ENCODE data around the gene ATOH8. TPM values are rescaled to one million over a fixed set of nuclear protein-coding genes. Genes with fewer than 3 reads are reported as not detected.

ATOH8 gene
- total RNA-seq, 2 donors from 2014 or later: 78.4 to 207 TPM

GRCh38 chr2:85734015-85734414 lies 19.8 kb upstream of the ATOH8 start:
- Histone ChIP-seq H3K27ac (no peak overlapping the region), H3K4me1 (ENCODE audit: control insufficient read depth in 1 of 2, low read depth in 2 of 2) (peaks cover 4 to 31% of the 10 kb centered on the region in 2 donors)
- ATAC-seq (ENCODE audit: insufficient number of reproducible peaks, low FRiP score, low read depth): no peak

DNA sequence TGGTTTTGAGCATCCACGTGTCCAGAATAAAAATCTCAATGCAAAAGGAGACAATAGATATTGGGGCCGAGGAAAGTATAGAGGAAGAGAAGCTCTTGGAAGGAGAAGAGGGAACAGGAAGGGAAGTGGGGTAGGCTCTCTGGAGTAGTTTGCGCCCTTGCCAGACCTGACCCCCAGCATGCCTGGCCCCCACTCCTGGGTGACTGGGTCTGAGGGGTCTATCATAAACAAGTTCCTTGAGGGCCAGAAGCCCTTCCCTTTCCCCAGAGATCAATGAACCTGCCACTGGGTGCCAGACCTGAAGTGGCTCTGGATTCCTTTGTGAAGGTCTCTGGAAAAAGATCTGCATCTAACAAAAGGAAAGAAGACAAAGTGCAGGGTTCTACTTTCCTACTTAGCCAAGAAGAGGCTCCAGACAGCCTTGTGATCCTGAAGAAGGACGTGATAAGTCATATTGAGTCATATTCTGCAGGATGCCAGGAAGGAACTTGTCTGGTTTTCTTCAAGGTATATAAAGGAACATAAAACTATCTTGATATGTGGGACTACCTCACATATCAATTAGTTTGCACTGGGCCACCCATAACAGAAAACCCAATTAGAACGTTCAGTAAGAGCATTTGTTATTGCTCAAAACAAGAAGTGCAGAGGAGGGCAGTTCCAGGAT lies 18.7 kb upstream of the ATOH8 start:
- no peak for DNase-seq (ENCODE audit: low spot score)
- Histone ChIP-seq H3K27me3 (replicated peaks; ENCODE audit: insufficient read depth) (no peaks in the 10 kb centered on the region), H3K4me1 (ENCODE audit: control insufficient read depth in 1 of 2, low read depth in 2 of 2) (peaks cover 4 to 28% of the 10 kb centered on the region in 2 donors), H3K27ac (no peak overlapping the region), H3K4me3 (no peak overlapping the region), H3K9me3 (no peaks in the 10 kb centered on the region), H3K36me3 (no peaks in the 10 kb centered on the region)
- no peak for ATAC-seq (ENCODE audit: insufficient number of reproducible peaks, low FRiP score, low read depth)
- TF ChIP-seq, protein P1, sequence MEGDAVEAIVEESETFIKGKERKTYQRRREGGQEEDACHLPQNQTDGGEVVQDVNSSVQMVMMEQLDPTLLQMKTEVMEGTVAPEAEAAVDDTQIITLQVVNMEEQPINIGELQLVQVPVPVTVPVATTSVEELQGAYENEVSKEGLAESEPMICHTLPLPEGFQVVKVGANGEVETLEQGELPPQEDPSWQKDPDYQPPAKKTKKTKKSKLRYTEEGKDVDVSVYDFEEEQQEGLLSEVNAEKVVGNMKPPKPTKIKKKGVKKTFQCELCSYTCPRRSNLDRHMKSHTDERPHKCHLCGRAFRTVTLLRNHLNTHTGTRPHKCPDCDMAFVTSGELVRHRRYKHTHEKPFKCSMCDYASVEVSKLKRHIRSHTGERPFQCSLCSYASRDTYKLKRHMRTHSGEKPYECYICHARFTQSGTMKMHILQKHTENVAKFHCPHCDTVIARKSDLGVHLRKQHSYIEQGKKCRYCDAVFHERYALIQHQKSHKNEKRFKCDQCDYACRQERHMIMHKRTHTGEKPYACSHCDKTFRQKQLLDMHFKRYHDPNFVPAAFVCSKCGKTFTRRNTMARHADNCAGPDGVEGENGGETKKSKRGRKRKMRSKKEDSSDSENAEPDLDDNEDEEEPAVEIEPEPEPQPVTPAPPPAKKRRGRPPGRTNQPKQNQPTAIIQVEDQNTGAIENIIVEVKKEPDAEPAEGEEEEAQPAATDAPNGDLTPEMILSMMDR (IDR thresholded peaks at IDR 0.05): no peak

More at GRCh38 chr2:85734015-85734414, 19.8 kb upstream of the ATOH8 start:
- Histone ChIP-seq H3K36me3 (no peaks in the 10 kb centered on the region), H3K4me3 (no peak overlapping the region), H3K9me3 (no peaks in the 10 kb centered on the region), H3K27me3 (replicated peaks; ENCODE audit: insufficient read depth) (no peaks in the 10 kb centered on the region)
- DNase-seq (ENCODE audit: low spot score): no peak
- TF ChIP-seq, protein P1 (IDR thresholded peaks at IDR 0.05): no peak

DNA sequence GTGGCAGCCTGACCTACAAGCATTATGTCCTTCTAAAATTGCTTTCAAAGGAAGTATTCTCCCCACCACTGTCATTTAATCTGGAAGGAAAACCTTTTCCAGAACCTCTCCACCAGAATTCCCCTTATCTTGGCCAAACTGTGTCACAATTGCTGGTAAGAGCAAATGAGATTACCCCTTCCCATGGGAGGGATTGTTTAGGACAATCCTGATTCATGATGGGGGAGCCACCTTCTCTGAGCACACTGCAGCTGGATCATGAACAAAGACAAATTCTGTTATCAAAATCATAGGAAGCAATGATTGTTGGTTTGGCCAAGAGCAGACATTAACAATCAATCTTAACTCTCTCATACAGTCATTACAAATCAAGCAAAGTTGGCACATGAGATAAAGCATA lies 18.1 kb upstream of the ATOH8 start:
- Histone ChIP-seq H3K27me3 (replicated peaks; ENCODE audit: insufficient read depth) (no peaks in the 10 kb centered on the region), H3K36me3 (no peaks in the 10 kb centered on the region), H3K9me3 (no peaks in the 10 kb centered on the region), H3K27ac (no peak overlapping the region), H3K4me3 (no peak overlapping the region), H3K4me1 (ENCODE audit: control insufficient read depth in 1 of 2, low read depth in 2 of 2) (peaks cover 7 to 34% of the 10 kb centered on the region in 2 donors)
- no peak for ATAC-seq (ENCODE audit: insufficient number of reproducible peaks, low FRiP score, low read depth)
- no peak for DNase-seq (ENCODE audit: low spot score)
- TF ChIP-seq, protein P1 (IDR thresholded peaks at IDR 0.05): no peak

GRCh38 chr2:85736456-85737355 lies 17.1 kb upstream of the ATOH8 start:
- ATAC-seq (ENCODE audit: insufficient number of reproducible peaks, low FRiP score, low read depth): no peak
- no peaks in the 10 kb centered on the region for H3K9me3 ChIP-seq
- H3K27me3 ChIP-seq (replicated peaks; ENCODE audit: insufficient read depth): no peaks in the 10 kb centered on the region
- DNase-seq (ENCODE audit: low spot score): no peak
- no peaks in the 10 kb centered on the region for H3K36me3 ChIP-seq
- peak overlapping the region; percentile 97 to 98 for H3K27ac ChIP-seq
- H3K4me1 ChIP-seq (ENCODE audit: control insufficient read depth in 1 of 2, low read depth in 2 of 2): peaks cover 17 to 44% of the 10 kb centered on the region in 2 donors
- no peak overlapping the region for H3K4me3 ChIP-seq
- TF ChIP-seq, protein P1 (IDR thresholded peaks at IDR 0.05): no peak

DNA sequence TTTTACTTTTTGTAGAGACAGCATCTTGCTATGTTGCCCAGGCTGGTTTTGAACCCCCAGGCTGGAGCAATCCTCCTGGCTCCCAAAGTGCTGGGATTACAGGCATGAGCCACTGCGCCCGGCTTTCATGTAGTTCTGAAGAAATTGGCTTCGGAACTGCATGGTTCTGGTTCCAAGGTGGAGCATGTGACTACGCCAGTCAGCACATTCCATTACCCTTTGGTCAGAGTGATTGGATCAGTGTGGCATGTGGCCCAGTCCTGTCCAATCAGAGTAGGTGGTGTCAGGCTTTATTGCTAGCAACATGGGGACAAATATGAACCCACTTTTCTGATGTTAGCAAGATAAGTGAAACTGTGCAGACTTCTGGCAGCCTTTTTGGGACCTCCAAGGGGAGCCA lies 16.3 kb upstream of the ATOH8 start:
- peaks cover 18 to 51% of the 10 kb centered on the region in 2 donors for H3K4me1 ChIP-seq (ENCODE audit: control insufficient read depth in 1 of 2, low read depth in 2 of 2)
- H3K27ac ChIP-seq: peak overlapping the region; percentile 97 to 98
- no peaks in the 10 kb centered on the region for H3K9me3 ChIP-seq
- ATAC-seq (ENCODE audit: insufficient number of reproducible peaks, low FRiP score, low read depth) (peak; percentile 90), DNase-seq (ENCODE audit: low spot score) (peak; percentile 85)
- no peaks in the 10 kb centered on the region for H3K36me3 ChIP-seq
- H3K27me3 ChIP-seq (replicated peaks; ENCODE audit: insufficient read depth): no peaks in the 10 kb centered on the region
- TF ChIP-seq, protein P1 (IDR thresholded peaks at IDR 0.05): no peak
- H3K4me3 ChIP-seq: no peak overlapping the region
